Esophagus muscularis mucosa (tissue), 4 donors: ENCODE measurements around the gene SLC28A1. TPM values are rescaled to one million over a fixed set of nuclear protein-coding genes. Genes with fewer than 3 reads are reported as not detected.

ENCODE experiments used
- DNase-seq: peaks from one replicate; pipeline ENCODE4 v3.0.0-alpha.2; 2017; ENCODE audit errors: extremely low spot score
- H3K27ac ChIP-seq, 4 donors: fragments of 200-600 bp; sonication (generic); replicated peaks in 1 of 4; 1 replicate in 3 of 4; 2 replicates in 1 of 4; pipeline ENCODE4 v1.5.1; 2016 to 2019; ENCODE audit warnings: mild to moderate bottlenecking in 1 of 4
- H3K27me3 ChIP-seq, 4 donors: fragments of 200-600 bp; sonication (generic); one replicate each; pipeline versions ENCODE4 v1.5.1 to v1.6.0; 2016 to 2019
- H3K36me3 ChIP-seq, 4 donors: fragments of 200-600 bp; sonication (generic); one replicate each; pipeline ENCODE4 v1.5.1; 2016 to 2019
- H3K4me1 ChIP-seq, 4 donors: fragments of 200-600 bp; sonication (generic); one replicate each; pipeline ENCODE4 v1.5.1; 2016 to 2019
- H3K4me3 ChIP-seq, 4 donors: fragments of 200-600 bp; sonication (generic); 1 replicate in 2 of 4; 2 replicates in 2 of 4; pipeline ENCODE4 v1.5.1; 2016 to 2019; ENCODE audit warnings: mild to moderate bottlenecking in 4 of 4, moderate library complexity in 1 of 4
- H3K9me3 ChIP-seq, 4 donors: fragments of 200-600 bp; sonication (generic); 1 replicate in 3 of 4; 2 replicates in 1 of 4; pipeline ENCODE4 v1.5.1; 2016 to 2019
- CTCF ChIP-seq, 3 experiments: fragments of 200-600 bp in 2 of 3; fragments of 450-650 bp in 1 of 3; sonication (generic) in 2 of 3; IDR thresholded peaks; one replicate each; pipeline ENCODE4 v1.5.1; 2017 to 2019; ENCODE audit warnings: antibody characterized with exemption in 3 of 3, mild to moderate bottlenecking in 2 of 3, moderate library complexity in 1 of 3
- EP300 ChIP-seq: sonication (generic); formaldehyde crosslinking; IDR thresholded peaks from one replicate; pipeline ENCODE4 v1.6.1; 2017; ENCODE audit warnings: antibody characterized with exemption
- POLR2A ChIP-seq: fragments of 450-650 bp; IDR thresholded peaks from one replicate; pipeline ENCODE4 v1.6.1; 2017; ENCODE audit warnings: antibody characterized with exemption, moderate library complexity, mild to moderate bottlenecking, low read depth
- POLR2AphosphoS5 ChIP-seq, 2 donors: sonication (generic); formaldehyde crosslinking; IDR thresholded peaks; one replicate each; pipeline ENCODE4 v1.6.1; 2017; ENCODE audit warnings: antibody characterized with exemption in 2 of 2
- WGBS: methylation state at CpG from one replicate; pipeline ENCODE4 v1.1.5; 2018; 5-methylcytosine and 5-hydroxymethylcytosine counted together
- intact Hi-C: fragments of 100-400 bp; cut with DNase I; formaldehyde crosslinking; loops from one replicate; pipeline ENCODE4 v1.15.1; 2023
- total RNA-seq, 4 donors: library from RNA; depleted of rRNA; stranded (reverse); fragments of >200 nt; gene quantifications; one replicate each; pipeline versions ENCODE4 v1.1.0 to v1.2.1, GENCODE V29; 2016

SLC28A1 gene
- total RNA-seq, 4 donors from 2014 or later: 0.23 TPM; not detected in 3

GRCh38 chr15:84925906-84926305 lies 41.4 kb downstream of the SLC28A1 start:
- intact Hi-C loops: loop anchor here (5.0 kb wide), 1 partner anchor 79 kb away; no protein-coding TSS in a partner anchor
- H3K27ac ChIP-seq: no peak overlapping the region
- peaks cover 9 to 12% (median 10%) of the 10 kb centered on the region in 4 donors for H3K4me1 ChIP-seq
- no peaks in the 10 kb centered on the region for H3K27me3 ChIP-seq
- no peak for TF ChIP-seq CTCF (IDR thresholded peaks at IDR 0.05)
- TF ChIP-seq POLR2A: no peak
- TF ChIP-seq POLR2AphosphoS5 (IDR thresholded peaks at IDR 0.05): no peak
- TF ChIP-seq EP300: no peak
- no peaks in the 10 kb centered on the region for H3K36me3 ChIP-seq
- no peaks in the 10 kb centered on the region for H3K9me3 ChIP-seq
- DNase-seq: no peak
- 100% methylated on average over 1 of the region's 1 CpG for WGBS
- H3K4me3 ChIP-seq: no peak overlapping the region

- whole genome bisulfite sequencing: 83% methylated on average over 3 of the region's 3 CpGs
- TF ChIP-seq POLR2A (no peak), EP300 (no peak), POLR2AphosphoS5 (IDR thresholded peaks at IDR 0.05) (no peak), CTCF (IDR thresholded peaks at IDR 0.05) (no peak)
- intact Hi-C loops: loop anchor here (5.0 kb wide), 1 partner anchor 79 kb away; no protein-coding TSS in a partner anchor
- no peaks in the 10 kb centered on the region for H3K9me3 ChIP-seq
- H3K27ac ChIP-seq: no peak overlapping the region
- no peaks in the 10 kb centered on the region for H3K36me3 ChIP-seq
- no peaks in the 10 kb centered on the region for H3K27me3 ChIP-seq
- no peak overlapping the region for H3K4me3 ChIP-seq
- peaks cover 7 to 12% (median 9%) of the 10 kb centered on the region in 4 donors for H3K4me1 ChIP-seq
- no peak for DNase-seq
Observed at GRCh38 chr15:84926491-84927230, 42.2 kb downstream of the SLC28A1 start.

- TF ChIP-seq POLR2AphosphoS5 (IDR thresholded peaks at IDR 0.05): no peak
- no peak for TF ChIP-seq POLR2A
- no peak for TF ChIP-seq EP300
- TF ChIP-seq CTCF (IDR thresholded peaks at IDR 0.05): no peak
- intact Hi-C loops: loop anchor here (1.0 to 5.0 kb wide), 2 partner anchors 82 to 341 kb away; no protein-coding TSS in a partner anchor
- no peaks in the 10 kb centered on the region for H3K9me3 ChIP-seq
- no peak overlapping the region for H3K27ac ChIP-seq
- no peak overlapping the region for H3K4me3 ChIP-seq
- DNase-seq: no peak
- peaks cover 7 to 12% (median 9%) of the 10 kb centered on the region in 4 donors for H3K4me1 ChIP-seq
- H3K27me3 ChIP-seq: no peaks in the 10 kb centered on the region
- H3K36me3 ChIP-seq: no peaks in the 10 kb centered on the region
- WGBS: 80% methylated on average over 6 of the region's 6 CpGs
Observed at GRCh38 chr15:84928843-84929168, 44.3 kb downstream of the SLC28A1 start.

- H3K27me3 ChIP-seq: no peaks in the 10 kb centered on the region
- H3K36me3 ChIP-seq: no peaks in the 10 kb centered on the region
- H3K9me3 ChIP-seq: no peaks in the 10 kb centered on the region
- no peak for DNase-seq
- TF ChIP-seq EP300: no peak
- no peak for TF ChIP-seq CTCF (IDR thresholded peaks at IDR 0.05)
- no peak for TF ChIP-seq POLR2A
- TF ChIP-seq POLR2AphosphoS5 (IDR thresholded peaks at IDR 0.05): no peak
- H3K27ac ChIP-seq: no peak overlapping the region
- WGBS: 68% methylated on average over 5 of the region's 5 CpGs
- intact Hi-C loops: loop anchor here (5.0 kb wide), 1 partner anchor 83 kb away; no protein-coding TSS in a partner anchor
- H3K4me1 ChIP-seq: peaks cover 7 to 12% (median 9%) of the 10 kb centered on the region in 4 donors
- H3K4me3 ChIP-seq: no peak overlapping the region
Observed at GRCh38 chr15:84929795-84930603, 45.5 kb downstream of the SLC28A1 start.
